ENCODE results near the gene ZNF397. TPM values are rescaled to one million over a fixed set of nuclear protein-coding genes. Genes with fewer than 3 reads are reported as not detected.

The ZNF397 gene
- total and polyA plus RNA-seq, 9 of the 15 experiments (the other 6 are each of a cell fraction or from before 2014, with no cell fraction given): 6.4 to 24.2 (median 19.3) TPM

DNA sequence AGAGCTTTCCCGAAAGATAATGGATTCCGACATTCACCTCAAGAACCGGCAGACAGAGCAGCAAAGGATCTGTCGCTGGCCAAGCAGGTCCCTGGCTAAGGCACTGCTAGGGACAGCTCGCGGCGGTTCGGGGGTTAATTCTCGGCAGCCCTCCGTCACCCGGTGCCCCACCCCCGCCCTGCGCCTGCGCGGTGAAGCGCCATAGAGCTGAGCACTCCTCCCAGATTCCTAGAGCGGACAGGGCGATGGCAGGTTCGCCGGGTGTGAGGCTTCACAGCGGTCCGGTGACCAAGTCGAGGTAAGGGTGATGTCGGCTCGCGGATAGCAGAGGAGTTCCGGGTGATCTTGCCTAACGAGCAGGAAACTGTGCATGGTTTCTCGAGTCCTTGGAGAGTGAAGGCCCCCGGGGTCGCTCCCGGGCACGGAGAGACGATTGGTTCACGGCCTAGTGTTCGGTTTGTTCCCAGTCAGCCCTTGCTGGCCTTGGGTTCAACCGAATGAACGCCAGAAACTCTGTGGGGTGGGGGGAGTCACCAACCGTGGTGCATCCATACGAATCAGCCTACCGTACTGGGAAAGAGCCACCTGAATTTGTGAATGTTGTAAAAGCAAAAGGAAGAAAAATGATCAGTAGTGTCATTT is 49.4 kb downstream of the ZNF397 start, which contains the start of gene ZSCAN30 (continued):
- TF ChIP-seq MAZ (CRISPR knock-in tag; conservative IDR thresholded peaks at IDR 0.05 in 1 of 2, IDR thresholded peaks at IDR 0.05 in 1 of 2): peak; percentile 64 to 78; a peak in 2 of 4 replicates
- TF ChIP-seq XRCC4 (IDR thresholded peaks at IDR 0.05; ENCODE audit: extremely low read depth, insufficient read depth, insufficient read length): no peak
- TF ChIP-seq HDAC3 (IDR thresholded peaks at IDR 0.05; ENCODE audit: borderline replicate concordance, partially characterized antibody): peak; percentile 70
- no peak for TF ChIP-seq BACH1 (tag; IDR thresholded peaks at IDR 0.05)
- TF ChIP-seq, protein P1, sequence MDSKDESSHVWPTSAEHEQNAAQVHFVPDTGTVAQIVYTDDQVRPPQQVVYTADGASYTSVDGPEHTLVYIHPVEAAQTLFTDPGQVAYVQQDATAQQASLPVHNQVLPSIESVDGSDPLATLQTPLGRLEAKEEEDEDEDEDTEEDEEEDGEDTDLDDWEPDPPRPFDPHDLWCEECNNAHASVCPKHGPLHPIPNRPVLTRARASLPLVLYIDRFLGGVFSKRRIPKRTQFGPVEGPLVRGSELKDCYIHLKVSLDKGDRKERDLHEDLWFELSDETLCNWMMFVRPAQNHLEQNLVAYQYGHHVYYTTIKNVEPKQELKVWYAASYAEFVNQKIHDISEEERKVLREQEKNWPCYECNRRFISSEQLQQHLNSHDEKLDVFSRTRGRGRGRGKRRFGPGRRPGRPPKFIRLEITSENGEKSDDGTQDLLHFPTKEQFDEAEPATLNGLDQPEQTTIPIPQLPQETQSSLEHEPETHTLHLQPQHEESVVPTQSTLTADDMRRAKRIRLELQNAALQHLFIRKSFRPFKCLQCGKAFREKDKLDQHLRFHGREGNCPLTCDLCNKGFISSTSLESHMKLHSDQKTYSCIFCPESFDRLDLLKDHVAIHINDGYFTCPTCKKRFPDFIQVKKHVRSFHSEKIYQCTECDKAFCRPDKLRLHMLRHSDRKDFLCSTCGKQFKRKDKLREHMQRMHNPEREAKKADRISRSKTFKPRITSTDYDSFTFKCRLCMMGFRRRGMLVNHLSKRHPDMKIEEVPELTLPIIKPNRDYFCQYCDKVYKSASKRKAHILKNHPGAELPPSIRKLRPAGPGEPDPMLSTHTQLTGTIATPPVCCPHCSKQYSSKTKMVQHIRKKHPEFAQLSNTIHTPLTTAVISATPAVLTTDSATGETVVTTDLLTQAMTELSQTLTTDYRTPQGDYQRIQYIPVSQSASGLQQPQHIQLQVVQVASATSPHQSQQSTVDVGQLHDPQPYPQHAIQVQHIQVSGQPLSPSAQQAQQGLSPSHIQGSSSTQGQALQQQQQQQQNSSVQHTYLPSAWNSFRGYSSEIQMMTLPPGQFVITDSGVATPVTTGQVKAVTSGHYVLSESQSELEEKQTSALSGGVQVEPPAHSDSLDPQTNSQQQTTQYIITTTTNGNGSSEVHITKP (IDR thresholded peaks at IDR 0.05; ENCODE audit: partially characterized antibody): peak; percentile 59
- no peak for TF ChIP-seq PRPF4 (IDR thresholded peaks at IDR 0.05; ENCODE audit: insufficient read depth, low read depth, low read length, poor library complexity, severe bottlenecking)
- no peak for TF ChIP-seq TCFL5 (CRISPR knock-in tag; conservative IDR thresholded peaks at IDR 0.05)
- TF ChIP-seq ZFPM2 (CRISPR knock-in tag; IDR thresholded peaks at IDR 0.05): no peak
- TF ChIP-seq ZBTB33 (CRISPR knock-in tag; IDR thresholded peaks at IDR 0.05): no peak
- no peak for TF ChIP-seq MCM7 (IDR thresholded peaks at IDR 0.05)
- TF ChIP-seq NFE2L1 (tag; IDR thresholded peaks at IDR 0.05; ENCODE audit: borderline replicate concordance, low read depth): no peak
- TF ChIP-seq CLOCK (CRISPR knock-in tag; IDR thresholded peaks at IDR 0.05; ENCODE audit: borderline replicate concordance): no peak; the same call in 1 of the 2 replicates
- peak; percentile 95 for TF ChIP-seq POLR2A (conservative IDR thresholded peaks at IDR 0.05)
- TF ChIP-seq ZNF398 (CRISPR knock-in tag; IDR thresholded peaks at IDR 0.05): no peak
- peak; percentile 94 for TF ChIP-seq MTA3 (IDR thresholded peaks at IDR 0.05; ENCODE audit: borderline replicate concordance)
- no peak for TF ChIP-seq ZBTB7A (IDR thresholded peaks at IDR 0.05; ENCODE audit: borderline replicate concordance, control insufficient read depth, low read depth, low read length)
- TF ChIP-seq GATA2 (CRISPR knock-in tag; IDR thresholded peaks at IDR 0.05): no peak

Data from K562 (cell line).